Heart left ventricle (tissue), 16 donors: Measurements from ENCODE around the gene SREBF1. TPM values are rescaled to one million over a fixed set of nuclear protein-coding genes. Genes with fewer than 3 reads are reported as not detected.

Experiments used
- ATAC-seq, 4 donors: fragments of 200-7000 bp; cut with Tn5 transposase; one replicate each; pipeline ENCODE4 v1.9.1; 2020 to 2022; ENCODE audit warnings: moderate library complexity in 4 of 4, mild to moderate bottlenecking in 3 of 4, moderate number of reproducible peaks in 1 of 4
- DNase-seq, 5 donors: peaks; one replicate each; pipeline ENCODE4 v3.0.0-alpha.2; 2020
- H3K27ac ChIP-seq, 12 donors: fragments of 200-600 bp; sonication (generic) in 4 of 12; one replicate each; pipeline versions ENCODE4 v1.5.0 to v1.8.0; 2016 to 2022; ENCODE audit warnings: mild to moderate bottlenecking in 2 of 12
- H3K27me3 ChIP-seq, 9 donors: fragments of 200-600 bp; sonication (generic) in 2 of 9; one replicate each; pipeline versions ENCODE4 v1.5.1 to v1.8.0; 2016 to 2022; ENCODE audit warnings: mild to moderate bottlenecking in 3 of 9
- H3K36me3 ChIP-seq, 9 donors: fragments of 200-600 bp; sonication (generic) in 2 of 9; one replicate each; pipeline versions ENCODE4 v1.5.0 to v1.8.0; 2018 to 2022; ENCODE audit warnings: mild to moderate bottlenecking in 2 of 9
- H3K4me1 ChIP-seq, 12 donors: fragments of 200-600 bp; sonication (generic) in 4 of 12; one replicate each; pipeline versions ENCODE4 v1.5.0 to v1.8.0; 2016 to 2022; ENCODE audit warnings: mild to moderate bottlenecking in 3 of 12
- H3K4me3 ChIP-seq, 12 donors: fragments of 200-600 bp; sonication (generic) in 4 of 12; one replicate each; pipeline versions ENCODE4 v1.5.0 to v1.8.0; 2017 to 2022; ENCODE audit warnings: mild to moderate bottlenecking in 9 of 12, moderate library complexity in 4 of 12
- H3K9me3 ChIP-seq, 12 donors: fragments of 200-600 bp; sonication (generic) in 4 of 12; one replicate each; pipeline versions ENCODE4 v1.5.0 to v1.8.0; 2016 to 2022; ENCODE audit warnings: mild to moderate bottlenecking in 1 of 12
- CTCF ChIP-seq, 12 donors: fragments of 200-600 bp; sonication (generic) in 4 of 12; IDR thresholded peaks; one replicate each; pipeline versions ENCODE4 v1.5.0 to v1.8.0; 2018 to 2022; ENCODE audit warnings: antibody characterized with exemption in 12 of 12, mild to moderate bottlenecking in 5 of 12
- POLR2A ChIP-seq, 2 donors: fragments of 450-650 bp; IDR thresholded peaks; one replicate each; pipeline ENCODE4 v1.6.1; 2017; ENCODE audit warnings: antibody characterized with exemption in 2 of 2, mild to moderate bottlenecking in 2 of 2, moderate library complexity in 2 of 2
- WGBS, 4 donors: extraction: QIAGEN DNeasy Blood & Tissue Kit in 2 of 4; methylation state at CpG; one replicate each; pipeline versions ENCODE4 v1.1.5 to v1.1.7; 2013 to 2018; 5-methylcytosine and 5-hydroxymethylcytosine counted together
- intact Hi-C, 10 donors: fragments of 100-400 bp; cut with DNase I; formaldehyde crosslinking; loops; one replicate each; pipeline versions ENCODE4 v1.11.1 to v1.14.2; 2022
- polyA plus RNA-seq, 2 donors: library from polyadenylated mRNA; stranded (reverse); fragments of 200-250 nt; gene quantifications; one replicate each; pipeline ENCODE4 v1.2.3, GENCODE V29; 2013
- total RNA-seq, 9 donors: library from RNA; depleted of rRNA in 2 of 9; stranded (reverse); fragments of >200 nt in 2 of 9; fragmentation: NEBNext Ultra II Directional in 3 of 9; extraction: Animal tissue kit (Norgen Biotek cat#: 25700) in 3 of 9; gene quantifications; one replicate each; pipeline versions ENCODE4 v1.1.0 to v1.2.4, GENCODE V29; 2016 to 2023
- donor health status: ischemic (EF 13 %, LVEDD 7.1; RV severe dilation, severe dysfunction).
- donor health status: healthy with polysubstance abuse.
- donor health status: DM: no; HTN: yes; CAD: no.
- donor health status: DM: no; HTN: no; CAD: no.
- donor health status: ischemic (EF 25% LVEDD 6.9; RV normal size, moderate dysfunction).
- donor health status: ischemic (EF 25% LVEDD 5.7; RV mildly dilated, moderate dysfunction).
- donor health status: healthy.
- donor health status: DM: yes; HTN: yes; CAD: no.
- donor health status: ischemic (EF 35%, LVEDD 5.7; RV mildly dilated, moderate dysfunction).
- donor health status: nonischemic (EF 11% LVEDD 7.7; RV severe dilation, severe dysfunction).
- donor health status: DM: yes; HTN: yes; CAD: no.
- donor health status: PGD.
- donor health status: ischemic (EF 29% LVEDD 5.4; RV normal size, mild dysfunction).
- donor health status: nonischemic (EF 23%, LVEDD 6.1; RV moderate dilation, normal function).

SREBF1 gene
- total and polyA plus RNA-seq, 11 donors: 12.8 to 55.2 (median 21.4) TPM

- H3K36me3 ChIP-seq: peaks cover 0 to 8% (median 3%) of the 10 kb centered on the region in 9 donors
- no peaks in the 10 kb centered on the region for H3K9me3 ChIP-seq
- intact Hi-C loops: loop anchor here in 2 of 10 donors (5.0 to 10.0 kb wide), 2 partner anchors 171 to 174 kb away; partner anchors contain the start of gene RAI1 (in 2 of the 2)
- H3K27me3 ChIP-seq: no peaks in the 10 kb centered on the region
- peaks cover 0 to 53% (median 22%) of the 10 kb centered on the region in 12 donors for H3K4me1 ChIP-seq
- WGBS, 4 donors: 50 to 70% (median 67%) methylated on average over 3 of the region's 3 CpGs
- TF ChIP-seq POLR2A (IDR thresholded peaks at IDR 0.05) (no peak), CTCF (IDR thresholded peaks at IDR 0.05) (no peak)
- H3K27ac ChIP-seq: peak overlapping the region in 2 of 12 donors; percentile 8 to 32
- no peak for DNase-seq
- no peak for ATAC-seq
- no peak overlapping the region for H3K4me3 ChIP-seq
Measured at GRCh38 chr17:17855976-17856375, 19.2 kb upstream of the SREBF1 start.

- Histone ChIP-seq H3K4me1 (peaks cover 9 to 57% (median 31%) of the 10 kb centered on the region in 12 donors), H3K4me3 (no peak overlapping the region), H3K9me3 (no peaks in the 10 kb centered on the region), H3K27ac (peak overlapping the region in 1 of 12 donors; percentile 27), H3K27me3 (no peaks in the 10 kb centered on the region), H3K36me3 (peaks cover 0 to 4% (median 0%) of the 10 kb centered on the region in 9 donors)
- DNase-seq (no peak), ATAC-seq (no peak)
- intact Hi-C loops: loop anchor here in 1 of 10 donors (10.0 kb wide), 1 partner anchor 169 kb away; the partner anchor contains the start of gene RAI1
- TF ChIP-seq CTCF (IDR thresholded peaks at IDR 0.05) (no peak), POLR2A (IDR thresholded peaks at IDR 0.05) (no peak)
- WGBS, 4 donors: 94 to 96% (median 95%) methylated on average over 8 of the region's 8 CpGs
Measured at GRCh38 chr17:17853811-17854447, 17.1 kb upstream of the SREBF1 start.

GRCh38 chr17:17852930-17853329, 16.1 kb upstream of the SREBF1 start:
- DNase-seq (no peak), ATAC-seq (no peak)
- H3K4me3 ChIP-seq: no peak overlapping the region
- intact Hi-C loops: loop anchor here in 1 of 10 donors (10.0 kb wide), 1 partner anchor 168 kb away; the partner anchor contains the start of gene RAI1
- no peaks in the 10 kb centered on the region for H3K27me3 ChIP-seq
- H3K36me3 ChIP-seq: peaks cover 0 to 4% (median 0%) of the 10 kb centered on the region in 9 donors
- WGBS, 4 donors: 63 to 80% (median 75%) methylated on average over 3 of the region's 3 CpGs
- no peaks in the 10 kb centered on the region for H3K9me3 ChIP-seq
- no peak for TF ChIP-seq POLR2A (IDR thresholded peaks at IDR 0.05)
- no peak for TF ChIP-seq CTCF (IDR thresholded peaks at IDR 0.05)
- peaks cover 10 to 67% (median 37%) of the 10 kb centered on the region in 12 donors for H3K4me1 ChIP-seq
- H3K27ac ChIP-seq: peak overlapping the region in 1 of 12 donors; percentile 27
